Endothelial cell of umbilical vein (primary cell): ENCODE results near the gene PNMA6F.

Experiments
- CTCF ChIP-seq, 2 donors: IDR thresholded peaks; 1 replicate in 1 of 2; 2 replicates in 1 of 2; pipeline ENCODE4 v1.5.1; 2011; ENCODE audit warnings: low read length in 2 of 2, mild to moderate bottlenecking in 2 of 2, moderate library complexity in 2 of 2, control low read depth in 1 of 2, inconsistent platforms in 1 of 2, low read depth in 1 of 2; ENCODE audit not compliant: insufficient read depth in 1 of 2; ENCODE audit errors: extremely low read depth in 1 of 2
- EZH2 ChIP-seq: IDR thresholded peaks from 2 replicates; pipeline ENCODE4 v1.6.1; 2012; ENCODE audit warnings: borderline replicate concordance, low read depth, mild to moderate bottlenecking, moderate library complexity, low read length, inconsistent platforms; ENCODE audit not compliant: severe bottlenecking
- GATA2 ChIP-seq: IDR thresholded peaks from 2 replicates; pipeline ENCODE4 v1.7.0; 2011; ENCODE audit warnings: low read depth, mild to moderate bottlenecking, moderate library complexity, mixed read lengths, low read length; ENCODE audit not compliant: insufficient read length, insufficient read depth
- JUN ChIP-seq: IDR thresholded peaks from 2 replicates; pipeline ENCODE4 v1.6.1; 2011; ENCODE audit warnings: borderline replicate concordance, low read depth; ENCODE audit not compliant: insufficient read length, insufficient read depth
- POLR2A ChIP-seq: IDR thresholded peaks from 2 replicates; pipeline ENCODE4 v1.6.1; 2012; ENCODE audit warnings: low read depth, mild to moderate bottlenecking, control low read depth, low read length
- POLR2AphosphoS5 ChIP-seq: IDR thresholded peaks from 2 replicates; pipeline ENCODE4 v1.6.1; 2012; ENCODE audit warnings: low read depth, mild to moderate bottlenecking, control low read depth, low read length, moderate library complexity; ENCODE audit not compliant: insufficient read depth

- TF ChIP-seq CTCF (IDR thresholded peaks at IDR 0.05; ENCODE audit: extremely low read depth in 1 of 2, insufficient read depth in 1 of 2, low read depth in 1 of 2, low read length in 2 of 2): no peak
- TF ChIP-seq POLR2A: no peak
- TF ChIP-seq EZH2: no peak
- TF ChIP-seq POLR2AphosphoS5: no peak
- no peak for TF ChIP-seq GATA2
- TF ChIP-seq JUN: no peak
These were observed 18.0 kb downstream of the PNMA6F start for GRCh38 chrX:153303276-153304262.
